HCT116 (cell line): Measurements from ENCODE around the gene MISP. TPM values are rescaled to one million over a fixed set of nuclear protein-coding genes. Genes with fewer than 3 reads are reported as not detected.
A peak's percentile ranks its signal among the peaks of the same experiment; 100 is the strongest.

Experiments used
- ATAC-seq: fragments of 200-7000 bp; cut with Tn5 transposase; 2 replicates; pipeline ENCODE4 v1.9.1; 2020; ENCODE audit warnings: mild to moderate bottlenecking, moderate library complexity
- BruUV-seq: library from RNA; stranded (reverse); fragments of 400-500 nt; replicated peaks from 2 replicates; lab custom pipeline; 2021; lab: Mats Ljungman, UMichigan
- CTCF ChIA-PET: fragments of 300-600 bp; sonication (Branson Sonifier 250); formaldehyde crosslinking; loops from one replicate; lab custom pipeline; 2021; ENCODE audit warnings: antibody characterized with exemption; lab: Charles Lee
- POLR2A ChIA-PET: fragments of 300-600, 350-600 bp; sonication (Branson Sonifier 250); formaldehyde crosslinking; loops from one replicate; lab custom pipeline; 2021; ENCODE audit warnings: antibody characterized with exemption; lab: Charles Lee
- RAD21 ChIA-PET, 2 experiments: fragments of 300-600 bp; sonication (Branson Sonifier 250); formaldehyde crosslinking; loops; one replicate each; lab custom pipeline; 2023; ENCODE audit warnings: low total read pairs in 2 of 2; ENCODE audit not compliant: uncharacterized antibody in 2 of 2, unreplicated experiment in 2 of 2, low non-redundant PET in 1 of 2; lab: Charles Lee
- DNase-seq: peaks from one replicate; pipeline ENCODE4 v3.0.0-alpha.2; 2010; ENCODE audit warnings: low read depth, low spot score
- H2AFZ ChIP-seq: fragments of 200-600 bp; shearing (Covaris generic), sonication (generic); 2 replicates; pipeline ENCODE4 v1.6.1; 2017; ENCODE audit warnings: low read depth, mixed run types, mixed read lengths, antibody characterized with exemption, low read length; ENCODE audit not compliant: poor library complexity, severe bottlenecking
- H3K27ac ChIP-seq: 2 replicates; pipeline ENCODE4 v1.5.1; 2012; ENCODE audit warnings: low read depth, low read length
- H3K27me3 ChIP-seq: fragments of 200-600 bp; sonication (generic); 2 replicates; pipeline ENCODE4 v1.6.1; 2016; ENCODE audit warnings: mixed run types, low read length, mixed read lengths; ENCODE audit not compliant: insufficient read depth
- H3K36me3 ChIP-seq, 2 experiments: fragments of 200-500 bp in 1 of 2; fragments of 200-600 bp in 1 of 2; sonication (Bioruptor generic) in 1 of 2; sonication (generic) in 1 of 2; 2 replicates each; pipeline versions ENCODE4 v1.5.1 to v1.6.1; 2014 to 2016; ENCODE audit warnings: low read length in 2 of 2, inconsistent platforms in 1 of 2, mixed read lengths in 1 of 2, mixed run types in 1 of 2; ENCODE audit not compliant: insufficient read depth in 2 of 2, control insufficient read depth in 1 of 2
- H3K4me1 ChIP-seq, 2 experiments: fragments of 200-600 bp in 1 of 2; sonication (generic) in 1 of 2; 2 replicates each; pipeline versions ENCODE4 v1.5.1 to v1.6.1; 2012 to 2017; ENCODE audit warnings: low read length in 2 of 2, inconsistent platforms in 1 of 2, mild to moderate bottlenecking in 1 of 2, mixed read lengths in 1 of 2, mixed run types in 1 of 2, moderate library complexity in 1 of 2; ENCODE audit not compliant: insufficient read depth in 2 of 2, control insufficient read depth in 1 of 2
- H3K4me2 ChIP-seq: fragments of 200-600 bp; sonication (generic); 2 replicates; pipeline ENCODE4 v1.6.1; 2017; ENCODE audit warnings: mixed run types, low read length, mixed read lengths
- H3K4me3 ChIP-seq, 2 experiments: fragments of 200-600 bp in 1 of 2; sonication (generic) in 1 of 2; replicated peaks in 1 of 2; 2 replicates each; pipeline ENCODE4 v1.5.1; 2011 to 2016; ENCODE audit warnings: low read length in 2 of 2, control low read depth in 1 of 2, low read depth in 1 of 2, mild to moderate bottlenecking in 1 of 2, mixed read lengths in 1 of 2, mixed run types in 1 of 2
- H3K79me2 ChIP-seq: fragments of 200-600 bp; sonication (generic); 2 replicates; pipeline ENCODE4 v1.6.1; 2017; ENCODE audit warnings: mild to moderate bottlenecking, mixed run types, low read length, moderate library complexity, mixed read lengths; ENCODE audit not compliant: insufficient read depth
- H3K9ac ChIP-seq: fragments of 200-600 bp; sonication (generic); 2 replicates; pipeline ENCODE4 v1.6.1; 2016; ENCODE audit warnings: low read length, mixed read lengths
- H3K9me2 ChIP-seq: fragments of 200-600 bp; sonication (generic), shearing (Covaris generic); 2 replicates; pipeline ENCODE4 v1.6.1; 2017; ENCODE audit warnings: mixed run types, mild to moderate bottlenecking, moderate library complexity; ENCODE audit not compliant: insufficient read depth
- H3K9me3 ChIP-seq, 2 experiments: fragments of 200-500 bp in 1 of 2; fragments of 200-600 bp in 1 of 2; sonication (Bioruptor generic) in 1 of 2; sonication (generic) in 1 of 2; 2 replicates each; pipeline ENCODE4 v1.6.1; 2014 to 2017; ENCODE audit warnings: low read length in 2 of 2, mixed read lengths in 2 of 2, inconsistent platforms in 1 of 2, low read depth in 1 of 2, mild to moderate bottlenecking in 1 of 2, mixed run types in 1 of 2, moderate library complexity in 1 of 2; ENCODE audit not compliant: control insufficient read depth in 1 of 2, insufficient read depth in 1 of 2
- H4K20me1 ChIP-seq: fragments of 200-600 bp; sonication (generic), shearing (Covaris generic); 2 replicates; pipeline ENCODE4 v1.6.1; 2017; ENCODE audit warnings: mixed run types, mild to moderate bottlenecking, moderate library complexity; ENCODE audit not compliant: insufficient read depth
- ATF3 ChIP-seq: IDR thresholded peaks from 2 replicates; pipeline ENCODE4 v1.6.1; 2012
- CTCF ChIP-seq, 3 experiments: fragments of 200-600 bp in 1 of 3; sonication (generic) in 1 of 3; IDR thresholded peaks in 2 of 3; conservative IDR thresholded peaks in 1 of 3; 2 replicates each; pipeline ENCODE4 v1.5.1; 2012 to 2017; ENCODE audit warnings: low read depth in 2 of 3, low read length in 2 of 3, antibody characterized with exemption in 1 of 3, borderline replicate concordance in 1 of 3, control low read depth in 1 of 3, mild to moderate bottlenecking in 1 of 3, mixed read lengths in 1 of 3, mixed run types in 1 of 3, moderate library complexity in 1 of 3; ENCODE audit not compliant: insufficient read depth in 1 of 3
- EGR1 ChIP-seq: IDR thresholded peaks from 2 replicates; pipeline ENCODE4 v1.6.1; 2012; ENCODE audit warnings: low read depth
- JUND ChIP-seq: IDR thresholded peaks from 2 replicates; pipeline ENCODE4 v1.6.1; 2012
- RAD21 ChIP-seq: IDR thresholded peaks from 2 replicates; pipeline ENCODE4 v1.6.1; 2012; ENCODE audit warnings: low read depth, mild to moderate bottlenecking
- SIN3A ChIP-seq: IDR thresholded peaks from 2 replicates; pipeline ENCODE4 v1.6.1; 2012; ENCODE audit warnings: low read depth
- ZNF274 ChIP-seq: fragments of 200-500 bp; sonication (Bioruptor generic); IDR thresholded peaks from 2 replicates; pipeline ENCODE4 v1.6.1; 2014; ENCODE audit warnings: mild to moderate bottlenecking, low read depth, low read length, inconsistent platforms
- intact Hi-C: fragments of 100-400 bp; cut with micrococcal nuclease; formaldehyde crosslinking; loops from 2 replicates; pipeline ENCODE4 v1.10.0; 2022
- total RNA-seq: library from RNA; stranded (reverse); gene quantifications from one replicate; pipeline ENCODE4 v1.2.1, GENCODE V29; 2021; ENCODE audit not compliant: unreplicated experiment
- TF ChIP-seq, protein P1 (sequence below): IDR thresholded peaks from 2 replicates; pipeline ENCODE4 v1.6.1; 2012; ENCODE audit warnings: low read depth

MISP gene
- total RNA-seq, 1 experiment from 2014 or later: 38.2 TPM

DNA sequence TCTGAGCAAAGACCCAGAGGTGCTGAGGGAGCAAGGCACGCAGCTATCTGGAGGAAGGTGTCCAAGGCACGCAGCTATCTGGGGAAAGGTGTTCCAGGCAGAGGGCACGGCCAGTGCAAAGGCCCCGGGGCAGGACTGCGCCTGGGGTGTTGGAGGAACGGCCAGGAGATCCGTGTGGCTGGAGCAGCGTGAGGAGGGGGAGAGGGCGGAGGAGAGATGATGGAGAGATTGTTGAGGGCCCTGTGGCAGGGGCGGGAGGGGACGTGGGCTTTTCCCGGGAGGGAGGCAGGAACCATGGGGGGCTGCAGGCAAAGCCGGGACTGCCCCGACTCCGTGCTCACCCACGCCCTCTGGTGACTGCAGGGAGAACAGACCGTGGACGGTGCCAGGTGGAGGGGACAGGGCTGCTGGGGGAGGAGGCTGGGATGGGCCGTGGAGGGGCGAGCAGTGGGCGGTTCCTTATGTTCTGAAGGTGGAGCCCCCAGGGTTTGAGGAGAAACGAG is 13.3 kb upstream of the MISP start:
- no peaks in the 10 kb centered on the region for H3K9me3 ChIP-seq
- H3K79me2 ChIP-seq: no peaks in the 10 kb centered on the region
- CTCF ChIA-PET: interaction anchor here (1.0 to 1.1 kb wide), 2 partner anchors 14 to 74 kb away, joined by 4 to 10 read pairs; partner anchors contain the start of gene RNF126
- no peaks in the 10 kb centered on the region for H4K20me1 ChIP-seq
- DNase-seq: no peak
- H3K4me3 ChIP-seq: no peak overlapping the region
- POLR2A ChIA-PET: no interaction called here
- RAD21 ChIA-PET: interaction anchor here in 1 of 2 experiments (0.6 kb wide), 1 partner anchor 126 kb away, joined by 3 read pairs; no protein-coding TSS in a partner anchor
- peak; percentile 87 for ATAC-seq
- H3K4me1 ChIP-seq: no peaks in the 10 kb centered on the region
- no peak overlapping the region for H2AFZ ChIP-seq
- H3K9me2 ChIP-seq: no peaks in the 10 kb centered on the region
- H3K9ac ChIP-seq: no peak overlapping the region
- no peak overlapping the region for H3K27ac ChIP-seq
- no TSS peak for BruUV-seq
- no peaks in the 10 kb centered on the region for H3K27me3 ChIP-seq
- intact Hi-C loops: no loop called here
- H3K4me2 ChIP-seq: no peak overlapping the region
- no peaks in the 10 kb centered on the region for H3K36me3 ChIP-seq
- TF ChIP-seq CTCF (IDR thresholded peaks at IDR 0.05 in 2 of 3, conservative IDR thresholded peaks at IDR 0.05 in 1 of 3; ENCODE audit: borderline replicate concordance in 1 of 3, insufficient read depth in 1 of 3, low read depth in 2 of 3, low read length in 2 of 3) (peak; percentile 51 to 79 (median 66); a peak in 5 of 6 replicates), JUND (no peak), RAD21 (peak; percentile 41; the same call in 1 of the 2 replicates)

DNA sequence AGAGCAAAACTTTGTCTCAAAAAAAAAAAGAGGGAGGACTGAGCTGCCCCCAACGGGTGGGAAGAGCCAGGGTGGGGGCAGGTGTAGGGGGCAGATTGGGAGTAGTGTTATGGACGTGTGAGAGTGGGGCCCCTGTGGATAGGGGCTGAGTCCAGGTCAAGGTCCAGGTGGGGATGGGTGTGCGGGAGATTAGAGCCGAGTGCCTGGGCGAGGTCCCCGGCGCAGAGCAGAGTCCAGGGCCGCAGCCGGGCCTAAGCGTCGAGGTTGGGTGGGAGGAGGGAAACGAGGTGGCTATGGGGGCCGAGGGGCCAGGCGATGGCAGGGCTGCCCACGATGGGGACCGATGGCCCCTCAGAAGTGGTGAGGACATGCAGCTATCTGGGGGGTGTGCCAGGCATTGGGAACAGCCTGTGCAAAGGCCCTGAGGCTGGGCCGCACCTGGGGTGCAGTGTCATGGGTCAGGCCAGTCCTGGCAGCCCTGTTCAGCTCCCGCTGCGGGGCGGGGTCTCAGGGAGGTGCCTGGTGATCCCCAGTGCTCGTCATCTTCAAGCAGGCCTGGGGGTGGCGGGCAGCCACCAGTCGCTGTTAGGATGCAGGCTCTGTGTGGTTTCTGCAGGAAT is 12.3 kb upstream of the MISP start:
- no peaks in the 10 kb centered on the region for H3K27me3 ChIP-seq
- no peak overlapping the region for H3K9ac ChIP-seq
- intact Hi-C loops: no loop called here
- TF ChIP-seq, protein P1, sequence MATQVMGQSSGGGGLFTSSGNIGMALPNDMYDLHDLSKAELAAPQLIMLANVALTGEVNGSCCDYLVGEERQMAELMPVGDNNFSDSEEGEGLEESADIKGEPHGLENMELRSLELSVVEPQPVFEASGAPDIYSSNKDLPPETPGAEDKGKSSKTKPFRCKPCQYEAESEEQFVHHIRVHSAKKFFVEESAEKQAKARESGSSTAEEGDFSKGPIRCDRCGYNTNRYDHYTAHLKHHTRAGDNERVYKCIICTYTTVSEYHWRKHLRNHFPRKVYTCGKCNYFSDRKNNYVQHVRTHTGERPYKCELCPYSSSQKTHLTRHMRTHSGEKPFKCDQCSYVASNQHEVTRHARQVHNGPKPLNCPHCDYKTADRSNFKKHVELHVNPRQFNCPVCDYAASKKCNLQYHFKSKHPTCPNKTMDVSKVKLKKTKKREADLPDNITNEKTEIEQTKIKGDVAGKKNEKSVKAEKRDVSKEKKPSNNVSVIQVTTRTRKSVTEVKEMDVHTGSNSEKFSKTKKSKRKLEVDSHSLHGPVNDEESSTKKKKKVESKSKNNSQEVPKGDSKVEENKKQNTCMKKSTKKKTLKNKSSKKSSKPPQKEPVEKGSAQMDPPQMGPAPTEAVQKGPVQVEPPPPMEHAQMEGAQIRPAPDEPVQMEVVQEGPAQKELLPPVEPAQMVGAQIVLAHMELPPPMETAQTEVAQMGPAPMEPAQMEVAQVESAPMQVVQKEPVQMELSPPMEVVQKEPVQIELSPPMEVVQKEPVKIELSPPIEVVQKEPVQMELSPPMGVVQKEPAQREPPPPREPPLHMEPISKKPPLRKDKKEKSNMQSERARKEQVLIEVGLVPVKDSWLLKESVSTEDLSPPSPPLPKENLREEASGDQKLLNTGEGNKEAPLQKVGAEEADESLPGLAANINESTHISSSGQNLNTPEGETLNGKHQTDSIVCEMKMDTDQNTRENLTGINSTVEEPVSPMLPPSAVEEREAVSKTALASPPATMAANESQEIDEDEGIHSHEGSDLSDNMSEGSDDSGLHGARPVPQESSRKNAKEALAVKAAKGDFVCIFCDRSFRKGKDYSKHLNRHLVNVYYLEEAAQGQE: no peak
- no peak for TF ChIP-seq ZNF274
- no peak for TF ChIP-seq SIN3A
- TF ChIP-seq EGR1: no peak
- TF ChIP-seq CTCF (IDR thresholded peaks at IDR 0.05 in 2 of 3, conservative IDR thresholded peaks at IDR 0.05 in 1 of 3; ENCODE audit: borderline replicate concordance in 1 of 3, insufficient read depth in 1 of 3, low read depth in 2 of 3, low read length in 2 of 3): no peak
- TF ChIP-seq ATF3: no peak
- H4K20me1 ChIP-seq: no peaks in the 10 kb centered on the region
- H3K36me3 ChIP-seq: no peaks in the 10 kb centered on the region
- no peaks in the 10 kb centered on the region for H3K4me1 ChIP-seq
- no TSS peak for BruUV-seq
- no peaks in the 10 kb centered on the region for H3K79me2 ChIP-seq
- ATAC-seq (no peak), DNase-seq (no peak)
- RAD21 ChIA-PET: no interaction called here
- H3K9me2 ChIP-seq: no peaks in the 10 kb centered on the region
- no peaks in the 10 kb centered on the region for H3K9me3 ChIP-seq
- H2AFZ ChIP-seq: no peak overlapping the region
- CTCF ChIA-PET: no interaction called here
- no peak overlapping the region for H3K27ac ChIP-seq
- no peak overlapping the region for H3K4me3 ChIP-seq
- POLR2A ChIA-PET: no interaction called here
- H3K4me2 ChIP-seq: no peak overlapping the region
